Transverse colon (tissue), 3 donors: ENCODE data around the gene BCOR.

ENCODE experiments used
- EP300 ChIP-seq: sonication (generic); formaldehyde crosslinking; IDR thresholded peaks from one replicate; pipeline ENCODE4 v1.6.1; 2017; ENCODE audit warnings: antibody characterized with exemption, low read depth
- TF ChIP-seq, protein P1 (sequence below), 5 experiments: fragments of 200-600 bp in 3 of 5; fragments of 450-650 bp in 2 of 5; sonication (generic) in 3 of 5; IDR thresholded peaks; 1 replicate in 2 of 5; 2 replicates in 3 of 5; pipeline ENCODE4 v1.5.1; 2016 to 2017; ENCODE audit warnings: antibody characterized with exemption in 5 of 5, inconsistent platforms in 3 of 5, mild to moderate bottlenecking in 2 of 5, moderate library complexity in 1 of 5

DNA sequence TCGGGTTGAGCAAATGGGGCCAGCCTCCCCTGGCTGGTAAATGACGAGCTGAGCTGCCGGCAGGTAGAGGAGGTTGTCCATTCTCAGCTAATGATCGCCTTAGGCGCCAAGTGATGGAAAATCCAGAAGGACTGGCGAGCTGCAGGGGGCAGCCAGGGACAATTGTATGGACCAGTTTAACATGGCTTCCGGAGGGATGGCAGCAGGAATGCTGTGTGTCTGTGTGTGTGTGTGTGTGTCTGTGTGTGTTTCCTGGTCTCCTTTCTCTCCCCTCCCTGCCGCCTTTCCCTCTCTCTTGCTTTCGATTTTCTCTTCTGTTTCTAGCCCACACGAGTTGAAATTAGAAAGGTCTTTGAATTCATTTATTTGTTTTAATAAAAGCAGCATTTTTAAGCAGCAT is 45.2 kb upstream of the BCOR start:
- TF ChIP-seq, protein P1, sequence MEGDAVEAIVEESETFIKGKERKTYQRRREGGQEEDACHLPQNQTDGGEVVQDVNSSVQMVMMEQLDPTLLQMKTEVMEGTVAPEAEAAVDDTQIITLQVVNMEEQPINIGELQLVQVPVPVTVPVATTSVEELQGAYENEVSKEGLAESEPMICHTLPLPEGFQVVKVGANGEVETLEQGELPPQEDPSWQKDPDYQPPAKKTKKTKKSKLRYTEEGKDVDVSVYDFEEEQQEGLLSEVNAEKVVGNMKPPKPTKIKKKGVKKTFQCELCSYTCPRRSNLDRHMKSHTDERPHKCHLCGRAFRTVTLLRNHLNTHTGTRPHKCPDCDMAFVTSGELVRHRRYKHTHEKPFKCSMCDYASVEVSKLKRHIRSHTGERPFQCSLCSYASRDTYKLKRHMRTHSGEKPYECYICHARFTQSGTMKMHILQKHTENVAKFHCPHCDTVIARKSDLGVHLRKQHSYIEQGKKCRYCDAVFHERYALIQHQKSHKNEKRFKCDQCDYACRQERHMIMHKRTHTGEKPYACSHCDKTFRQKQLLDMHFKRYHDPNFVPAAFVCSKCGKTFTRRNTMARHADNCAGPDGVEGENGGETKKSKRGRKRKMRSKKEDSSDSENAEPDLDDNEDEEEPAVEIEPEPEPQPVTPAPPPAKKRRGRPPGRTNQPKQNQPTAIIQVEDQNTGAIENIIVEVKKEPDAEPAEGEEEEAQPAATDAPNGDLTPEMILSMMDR (IDR thresholded peaks at IDR 0.05) = no peak
- no peak for TF ChIP-seq EP300
